GM23338 (cell line): ENCODE data around the gene HENMT1. TPM values are rescaled to one million over a fixed set of nuclear protein-coding genes. Genes with fewer than 3 reads are reported as not detected.

Experiments
- NANOG ChIP-seq: IDR thresholded peaks from 2 replicates; pipeline ENCODE4 v1.6.1; 2016; ENCODE audit warnings: antibody characterized with exemption, borderline replicate concordance
- ZNF462 ChIP-seq: fragments of 250-450 bp; sonication (Bioruptor Pico); IDR thresholded peaks from 2 replicates; pipeline ENCODE4 v1.5.0; 2020; ENCODE audit warnings: mild to moderate bottlenecking, moderate library complexity
- polyA plus RNA-seq: library from polyadenylated mRNA; unstranded; fragments of >200 nt; fragmentation: Nextera tagmentation; extraction: Ambion mirVana; gene quantifications from 2 replicates; pipeline ENCODE4 v1.2.1, GENCODE V29; 2016
- total RNA-seq: library from RNA; depleted of rRNA; stranded (reverse); fragments of >200 nt; shearing (Covaris generic); gene quantifications from 2 replicates; pipeline ENCODE4 v1.2.3, GENCODE V29; 2014; rRNA removed

The HENMT1 gene
- total and polyA plus RNA-seq, 2 experiments from 2014 or later: 4.7 to 9.7 TPM

GRCh38 chr1:108598340-108598739, 62.6 kb downstream of the HENMT1 start (continued):
- TF ChIP-seq ZNF462: no peak
- no peak for TF ChIP-seq NANOG

Other genes starting within 250 kb of the HENMT1 start
- not detected in 2 replicates for gene NBPF6, start 210.8 kb downstream of the HENMT1 start, total RNA-seq
- not detected in 2 replicates for gene NBPF6, start 210.8 kb downstream of the HENMT1 start, polyA plus RNA-seq
- 42.5 and 44.5 TPM in 2 replicates for gene EEIG2, start 101.0 kb downstream of the HENMT1 start, total RNA-seq
- gene EEIG2, start 101.0 kb downstream of the HENMT1 start, polyA plus RNA-seq: 6.0 and 7.9 TPM in 2 replicates
- gene PRPF38B, start 31.2 kb upstream of the HENMT1 start, total RNA-seq: 32.3 and 40.5 TPM in 2 replicates
- 74.2 and 86.4 TPM in 2 replicates for gene PRPF38B, start 31.2 kb upstream of the HENMT1 start, polyA plus RNA-seq
- 0.28 TPM in 1 of 2 replicates, not detected in the other for gene FNDC7, start 51.8 kb upstream of the HENMT1 start, total RNA-seq
- 0.06 TPM in 1 of 2 replicates, not detected in the other for gene FNDC7, start 51.8 kb upstream of the HENMT1 start, polyA plus RNA-seq
- gene STXBP3, start 85.6 kb upstream of the HENMT1 start, total RNA-seq: 34.0 and 37.4 TPM in 2 replicates
- gene STXBP3, start 85.6 kb upstream of the HENMT1 start, polyA plus RNA-seq: 24.5 and 28.5 TPM in 2 replicates
- not detected in 2 replicates for gene AKNAD1, start 196.0 kb upstream of the HENMT1 start, total RNA-seq
- gene AKNAD1, start 196.0 kb upstream of the HENMT1 start, polyA plus RNA-seq: not detected in 2 replicates
- gene GPSM2, start 215.9 kb upstream of the HENMT1 start, total RNA-seq: 11.2 and 14.1 TPM in 2 replicates
- 5.5 and 9.8 TPM in 2 replicates for gene GPSM2, start 215.9 kb upstream of the HENMT1 start, polyA plus RNA-seq